SK-N-SH treated with all-trans-retinoic acid at 6 μM for 48 hours (cell line): ENCODE data around the gene TNS4.

Source experiments
- ATAC-seq: fragments of 200-7000 bp; cut with Tn5 transposase; 3 replicates; pipeline ENCODE4 v1.9.1; 2020; ENCODE audit warnings: mild to moderate bottlenecking, moderate library complexity
- ARNTL ChIP-seq: fragments of 450-650 bp; formaldehyde crosslinking; IDR thresholded peaks from 2 replicates; pipeline ENCODE4 v1.5.0; 2020; ENCODE audit warnings: low read depth, mild to moderate bottlenecking, moderate library complexity, borderline replicate concordance
- BACH2 ChIP-seq: fragments of 250-450 bp; sonication (Bioruptor Pico); IDR thresholded peaks from 2 replicates; pipeline ENCODE4 v1.9.0; 2021; ENCODE audit warnings: mild to moderate bottlenecking, borderline replicate concordance
- CREB5 ChIP-seq: fragments of 250-450 bp; sonication (Bioruptor Pico); IDR thresholded peaks from 2 replicates; pipeline ENCODE4 v1.5.1; 2020; ENCODE audit warnings: low read depth, mild to moderate bottlenecking, moderate library complexity
- CSDC2 ChIP-seq: fragments of 250-450 bp; sonication (Bioruptor Pico); IDR thresholded peaks from 2 replicates; pipeline ENCODE4 v1.5.0; 2020; ENCODE audit warnings: mild to moderate bottlenecking, moderate library complexity
- CSRNP3 ChIP-seq: fragments of 250-450 bp; sonication (Bioruptor Pico); IDR thresholded peaks from 2 replicates; pipeline ENCODE4 v1.5.1; 2021; ENCODE audit warnings: mild to moderate bottlenecking, moderate library complexity
- ESRRG ChIP-seq: fragments of 250-450 bp; sonication (Bioruptor Pico); IDR thresholded peaks from 2 replicates; pipeline ENCODE4 v1.6.1; 2021; ENCODE audit warnings: mild to moderate bottlenecking
- GLIS3 ChIP-seq: fragments of 250-450 bp; sonication (Bioruptor Pico); IDR thresholded peaks from 2 replicates; pipeline ENCODE4 v1.5.0; 2020; ENCODE audit warnings: mild to moderate bottlenecking, moderate library complexity
- ISL1 ChIP-seq: fragments of 250-450 bp; sonication (Bioruptor Pico); IDR thresholded peaks from 2 replicates; pipeline ENCODE4 v2.1.2; 2022; ENCODE audit warnings: mild to moderate bottlenecking, moderate library complexity
- OSR1 ChIP-seq: fragments of 250-450 bp; sonication (Bioruptor Pico); IDR thresholded peaks from 2 replicates; pipeline ENCODE4 v1.8.0; 2022; ENCODE audit warnings: moderate library complexity, mild to moderate bottlenecking, inconsistent platforms
- PATZ1 ChIP-seq: fragments of 250-450 bp; sonication (Bioruptor Pico); IDR thresholded peaks from 2 replicates; pipeline ENCODE4 v1.8.0; 2020; ENCODE audit warnings: mild to moderate bottlenecking, moderate library complexity, borderline replicate concordance
- POU6F1 ChIP-seq: fragments of 250-450 bp; sonication (Bioruptor Pico); IDR thresholded peaks from 2 replicates; pipeline ENCODE4 v1.8.0; 2021; ENCODE audit warnings: low read depth, mild to moderate bottlenecking, moderate library complexity, borderline replicate concordance
- PPARA ChIP-seq: fragments of 250-450 bp; sonication (Bioruptor Pico); IDR thresholded peaks from 2 replicates; pipeline ENCODE4 v1.5.0; 2020; ENCODE audit warnings: mild to moderate bottlenecking, borderline replicate concordance
- RARB ChIP-seq: fragments of 250-450 bp; sonication (Bioruptor Pico); IDR thresholded peaks from 2 replicates; pipeline ENCODE4 v1.8.0; 2021; ENCODE audit warnings: mild to moderate bottlenecking, moderate library complexity
- SNAI2 ChIP-seq: fragments of 250-450 bp; sonication (Bioruptor Pico); IDR thresholded peaks from 2 replicates; pipeline ENCODE4 v1.5.0; 2020; ENCODE audit warnings: mild to moderate bottlenecking, moderate library complexity
- TCF4 ChIP-seq: fragments of 250-450 bp; sonication (Bioruptor Pico); IDR thresholded peaks from 2 replicates; pipeline ENCODE4 v1.8.0; 2021; ENCODE audit warnings: mild to moderate bottlenecking, moderate library complexity, borderline replicate concordance
- TOX ChIP-seq: fragments of 250-450 bp; sonication (Bioruptor Pico); IDR thresholded peaks from 2 replicates; pipeline ENCODE4 v1.8.0; 2021; ENCODE audit warnings: mild to moderate bottlenecking, moderate library complexity, borderline replicate concordance
- TSHZ2 ChIP-seq: fragments of 250-450 bp; sonication (Bioruptor Pico); IDR thresholded peaks from 2 replicates; pipeline ENCODE4 v1.5.0; 2020; ENCODE audit warnings: mild to moderate bottlenecking, moderate library complexity
- ZC3H10 ChIP-seq: fragments of 250-450 bp; sonication (Bioruptor Pico); IDR thresholded peaks from 2 replicates; pipeline ENCODE4 v1.5.1; 2021; ENCODE audit warnings: mild to moderate bottlenecking, moderate library complexity
- ZFP3 ChIP-seq: fragments of 250-450 bp; sonication (Bioruptor Pico); IDR thresholded peaks from 2 replicates; pipeline ENCODE4 v1.5.0; 2020; ENCODE audit warnings: mild to moderate bottlenecking, moderate library complexity
- ZFP30 ChIP-seq: fragments of 450-650 bp; formaldehyde crosslinking; IDR thresholded peaks from 2 replicates; pipeline ENCODE4 v1.5.0; 2022; ENCODE audit warnings: mild to moderate bottlenecking, moderate library complexity
- ZNF565 ChIP-seq: fragments of 450-650 bp; formaldehyde crosslinking; conservative IDR thresholded peaks from 2 replicates; pipeline ENCODE4 v1.5.0; 2020; ENCODE audit warnings: low read depth, mild to moderate bottlenecking, moderate library complexity
- ZNF70 ChIP-seq: fragments of 450-650 bp; formaldehyde crosslinking; IDR thresholded peaks from 2 replicates; pipeline ENCODE4 v1.5.0; 2020; ENCODE audit warnings: mild to moderate bottlenecking, moderate library complexity
- ZNF8 ChIP-seq: fragments of 450-650 bp; formaldehyde crosslinking; IDR thresholded peaks from 2 replicates; pipeline ENCODE4 v1.5.0; 2020; ENCODE audit warnings: mild to moderate bottlenecking, moderate library complexity

The TNS4 gene

GRCh38 chr17:40481106-40481505 lies 20.3 kb downstream of the TNS4 start:
- TF ChIP-seq POU6F1 (CRISPR knock-in tag) (no peak), ZNF70 (CRISPR knock-in tag) (no peak), RARB (CRISPR knock-in tag) (no peak), ZNF8 (CRISPR knock-in tag) (no peak), ZC3H10 (no peak), TSHZ2 (no peak), ISL1 (CRISPR knock-in tag) (no peak), TOX (CRISPR knock-in tag) (no peak), TCF4 (CRISPR knock-in tag) (no peak), SNAI2 (CRISPR knock-in tag) (no peak), ZFP3 (CRISPR knock-in tag) (no peak), GLIS3 (no peak), BACH2 (no peak), ZNF565 (CRISPR knock-in tag) (no peak), CREB5 (CRISPR knock-in tag) (no peak), ARNTL (CRISPR knock-in tag) (no peak), ZFP30 (no peak), CSDC2 (no peak), PPARA (CRISPR knock-in tag) (no peak)
- ATAC-seq = no peak

GRCh38 chr17:40480501-40481003 lies 20.9 kb downstream of the TNS4 start:
- no peak for ATAC-seq
- no peak for TF ChIP-seq BACH2
- no peak for TF ChIP-seq ZNF70 (CRISPR knock-in tag)
- no peak for TF ChIP-seq ESRRG
- TF ChIP-seq CREB5 (CRISPR knock-in tag) = no peak
- TF ChIP-seq PPARA (CRISPR knock-in tag) = no peak

GRCh38 chr17:40479754-40480480 lies 21.5 kb downstream of the TNS4 start:
- ATAC-seq = no peak
- TF ChIP-seq TCF4 (CRISPR knock-in tag) (no peak), ZNF8 (CRISPR knock-in tag) (no peak), ZC3H10 (no peak), BACH2 (no peak), ZFP3 (CRISPR knock-in tag) (no peak), OSR1 (no peak), CSRNP3 (no peak), ESRRG (no peak), PATZ1 (CRISPR knock-in tag) (no peak), ARNTL (CRISPR knock-in tag) (no peak), ZNF70 (CRISPR knock-in tag) (no peak), GLIS3 (no peak), TSHZ2 (no peak)
